GM13976 (cell line): ENCODE results near the gene IL22RA1.

Experiments
- DNase-seq: peaks from one replicate; pipeline ENCODE4 v3.0.0; 2012; ENCODE audit warnings: low spot score
- in situ Hi-C: fragments of 300-500 bp; cut with MboI; formaldehyde crosslinking; loops from one replicate; pipeline ENCODE4 v1.12.0; 2022; ENCODE audit warnings: low sequenced_read_pairs, mixed read lengths, inconsistent platforms; ENCODE audit not compliant: unreplicated experiment
- TF ChIP-seq, protein P1 (sequence below): IDR thresholded peaks from 2 replicates; pipeline ENCODE4 v1.5.1; 2012; ENCODE audit warnings: borderline replicate concordance, mild to moderate bottlenecking; ENCODE audit not compliant: insufficient read depth; ENCODE audit errors: extremely low read depth, missing control alignments, control extremely low read depth

Gene IL22RA1

DNA sequence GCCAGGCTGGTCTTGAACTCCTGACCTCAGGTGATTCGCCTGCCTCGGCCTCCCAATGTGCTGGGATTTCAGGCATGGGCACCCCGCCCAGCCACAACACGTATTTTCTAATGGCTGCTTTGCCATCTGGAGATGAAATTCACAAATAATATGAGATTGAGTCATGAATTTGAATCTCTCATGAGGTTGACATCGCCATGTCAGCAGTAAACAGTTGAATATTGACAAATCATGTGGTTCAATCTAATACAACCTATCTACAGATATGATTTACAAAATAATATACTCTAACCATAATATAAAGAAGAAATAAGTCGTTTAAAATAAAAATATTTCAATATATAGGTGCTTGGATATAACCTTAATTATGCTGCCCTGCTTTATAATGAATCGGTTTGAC lies 73.1 kb downstream of the IL22RA1 start:
- TF ChIP-seq, protein P1, sequence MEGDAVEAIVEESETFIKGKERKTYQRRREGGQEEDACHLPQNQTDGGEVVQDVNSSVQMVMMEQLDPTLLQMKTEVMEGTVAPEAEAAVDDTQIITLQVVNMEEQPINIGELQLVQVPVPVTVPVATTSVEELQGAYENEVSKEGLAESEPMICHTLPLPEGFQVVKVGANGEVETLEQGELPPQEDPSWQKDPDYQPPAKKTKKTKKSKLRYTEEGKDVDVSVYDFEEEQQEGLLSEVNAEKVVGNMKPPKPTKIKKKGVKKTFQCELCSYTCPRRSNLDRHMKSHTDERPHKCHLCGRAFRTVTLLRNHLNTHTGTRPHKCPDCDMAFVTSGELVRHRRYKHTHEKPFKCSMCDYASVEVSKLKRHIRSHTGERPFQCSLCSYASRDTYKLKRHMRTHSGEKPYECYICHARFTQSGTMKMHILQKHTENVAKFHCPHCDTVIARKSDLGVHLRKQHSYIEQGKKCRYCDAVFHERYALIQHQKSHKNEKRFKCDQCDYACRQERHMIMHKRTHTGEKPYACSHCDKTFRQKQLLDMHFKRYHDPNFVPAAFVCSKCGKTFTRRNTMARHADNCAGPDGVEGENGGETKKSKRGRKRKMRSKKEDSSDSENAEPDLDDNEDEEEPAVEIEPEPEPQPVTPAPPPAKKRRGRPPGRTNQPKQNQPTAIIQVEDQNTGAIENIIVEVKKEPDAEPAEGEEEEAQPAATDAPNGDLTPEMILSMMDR, result no peak
- DNase-seq, result no peak
- in situ Hi-C loops, result no loop called here
